CD4-positive, alpha-beta memory T cell (primary cell): ENCODE results near the gene HEXA. TPM values are rescaled to one million over a fixed set of nuclear protein-coding genes. Genes with fewer than 3 reads are reported as not detected.

ENCODE experiments used
- CTCF ChIA-PET: fragments of 350-600 bp; sonication (Branson Sonifier 250); formaldehyde crosslinking; loops from one replicate; lab custom pipeline; 2021; ENCODE audit warnings: inconsistent platforms; ENCODE audit not compliant: partially characterized antibody; lab: Charles Lee
- POLR2A ChIA-PET: fragments of 350-600 bp; sonication (Branson Sonifier 250); formaldehyde crosslinking; loops from one replicate; lab custom pipeline; 2021; ENCODE audit not compliant: partially characterized antibody; lab: Charles Lee
- DNase-seq, 5 donors: peaks; one replicate each; pipeline versions ENCODE4 v3.0.0 to v3.0.0-alpha.2; 2020 to 2022; ENCODE audit warnings: mixed read lengths in 1 of 5
- H3K27ac ChIP-seq: one replicate; pipeline ENCODE4 v1.7.0; 2013; ENCODE audit warnings: low read depth, low read length
- H3K27me3 ChIP-seq: 2 replicates; pipeline ENCODE4 v1.7.0; 2013; ENCODE audit warnings: mild to moderate bottlenecking, low read length, moderate library complexity; ENCODE audit not compliant: insufficient read depth
- H3K36me3 ChIP-seq: 2 replicates; pipeline ENCODE4 v1.7.0; 2013; ENCODE audit warnings: mild to moderate bottlenecking, low read length, moderate library complexity; ENCODE audit not compliant: insufficient read depth
- H3K4me1 ChIP-seq: 2 replicates; pipeline ENCODE4 v1.7.0; 2013; ENCODE audit warnings: mild to moderate bottlenecking, low read length, moderate library complexity; ENCODE audit not compliant: insufficient read depth
- H3K4me3 ChIP-seq, 2 donors: one replicate each; pipeline ENCODE4 v1.7.0; 2013; ENCODE audit warnings: low read length in 2 of 2, mild to moderate bottlenecking in 1 of 2
- H3K9me3 ChIP-seq, 2 donors: one replicate each; pipeline ENCODE4 v1.7.0; 2013; ENCODE audit warnings: low read length in 2 of 2, control low read depth in 1 of 2; ENCODE audit not compliant: control insufficient read depth in 1 of 2
- H3K27ac Mint-ChIP-seq, 7 donors: one replicate each; pipeline ENCODE4 v1.8.0; 2020 to 2021; ENCODE audit warnings: mixed read lengths in 7 of 7, mild to moderate bottlenecking in 6 of 7, inconsistent platforms in 3 of 7, moderate library complexity in 3 of 7
- H3K27me3 Mint-ChIP-seq, 2 donors: one replicate each; pipeline ENCODE4 v1.8.0; 2020 to 2021; ENCODE audit warnings: mixed read lengths in 2 of 2
- H3K36me3 Mint-ChIP-seq, 2 donors: one replicate each; pipeline ENCODE4 v1.8.0; 2020 to 2021; ENCODE audit warnings: mixed read lengths in 2 of 2, inconsistent platforms in 1 of 2, mild to moderate bottlenecking in 1 of 2
- H3K4me1 Mint-ChIP-seq, 4 donors: one replicate each; pipeline ENCODE4 v1.8.0; 2020 to 2021; ENCODE audit warnings: mixed read lengths in 4 of 4, mild to moderate bottlenecking in 1 of 4
- H3K4me3 Mint-ChIP-seq, 8 donors: one replicate each; pipeline ENCODE4 v1.8.0; 2020 to 2021; ENCODE audit warnings: mixed read lengths in 8 of 8, mild to moderate bottlenecking in 7 of 8, moderate library complexity in 6 of 8, inconsistent platforms in 3 of 8
- H3K9me3 Mint-ChIP-seq, 8 donors: one replicate each; pipeline ENCODE4 v1.8.0; 2020 to 2021; ENCODE audit warnings: mixed read lengths in 8 of 8, mild to moderate bottlenecking in 5 of 8, inconsistent platforms in 3 of 8, moderate library complexity in 1 of 8
- intact Hi-C: fragments of 100-400 bp; cut with micrococcal nuclease; formaldehyde crosslinking; loops from one replicate; pipeline ENCODE4 v1.15.1; 2023
- polyA plus RNA-seq, 2 donors: library from polyadenylated mRNA; unstranded; fragments of 300-500 nt; fragmentation: Illumina TruSeq; gene quantifications; one replicate each; pipeline ENCODE4 v1.2.3, GENCODE V29; 2021
- total RNA-seq, 2 experiments: library from RNA; stranded (reverse); gene quantifications; one replicate each; pipeline ENCODE4 v1.2.3, GENCODE V29; 2021

Gene HEXA
- total and polyA plus RNA-seq, 4 experiments from 2014 or later = 69.9 to 102 (median 84.5) TPM

DNA sequence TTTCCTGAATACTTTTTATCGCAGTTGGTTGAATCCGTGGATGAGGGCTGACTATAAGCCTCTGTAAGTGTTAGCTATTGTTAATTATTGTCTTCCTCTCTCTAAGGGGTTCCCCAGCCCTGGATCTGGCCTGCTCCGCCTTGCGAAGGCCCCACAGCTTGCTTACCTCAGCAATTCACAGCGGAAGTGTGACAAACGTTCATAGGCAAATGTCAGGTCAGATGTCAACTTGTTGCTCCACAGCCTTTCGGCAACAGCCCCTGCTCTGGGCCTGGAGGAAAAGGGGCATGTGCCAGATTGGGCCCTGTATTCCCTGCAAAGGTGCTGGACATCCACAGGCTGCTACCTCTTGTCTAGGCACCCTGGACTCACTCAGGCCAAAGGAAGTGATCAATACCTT, 30.5 kb downstream of the HEXA start:
- DNase-seq = no peak
- Histone ChIP-seq H3K4me1 (no peaks in the 10 kb centered on the region), H3K27me3 (no peaks in the 10 kb centered on the region), H3K36me3 (peaks cover 58% of the 10 kb centered on the region), H3K9me3 (no peaks in the 10 kb centered on the region), H3K4me3 (no peak overlapping the region), H3K27ac (no peak overlapping the region)
- H3K4me3 Mint-ChIP-seq = no peak overlapping the region
- intact Hi-C loops = loop anchor here (10.0 kb wide), 1 partner anchor 330 kb away; no protein-coding TSS in a partner anchor
- H3K4me1 Mint-ChIP-seq = no peaks in the 10 kb centered on the region
- H3K27ac Mint-ChIP-seq = no peak overlapping the region
- H3K9me3 Mint-ChIP-seq = no peaks in the 10 kb centered on the region
- no peaks in the 10 kb centered on the region for H3K27me3 Mint-ChIP-seq
- peaks cover 43 to 66% of the 10 kb centered on the region in 2 donors for H3K36me3 Mint-ChIP-seq
- CTCF ChIA-PET = no interaction called here
- POLR2A ChIA-PET = no interaction called here

DNA sequence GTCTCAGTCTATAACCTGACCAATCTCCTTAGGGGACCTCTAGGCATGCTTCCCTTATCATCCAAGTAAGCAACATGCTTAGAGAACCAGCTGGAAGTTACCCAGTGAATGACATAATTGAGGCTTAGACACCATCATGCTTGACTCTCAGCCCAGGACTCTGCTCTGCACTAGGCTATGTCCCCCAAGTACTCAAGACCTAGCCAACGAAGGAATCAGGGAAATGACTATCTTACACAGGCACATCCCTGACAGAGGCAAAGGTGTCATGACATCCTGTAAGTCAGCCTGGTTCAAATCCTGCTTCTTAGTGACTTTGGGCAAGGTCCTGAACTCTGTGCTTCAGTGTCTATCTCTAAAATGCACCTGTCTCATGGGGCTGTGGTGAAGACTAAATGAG, 31.2 kb downstream of the HEXA start:
- H3K36me3 ChIP-seq = peaks cover 54% of the 10 kb centered on the region
- H3K4me3 Mint-ChIP-seq = no peak overlapping the region
- H3K9me3 ChIP-seq = no peaks in the 10 kb centered on the region
- peak overlapping the region in 2 of 7 donors; percentile 24 to 28 for H3K27ac Mint-ChIP-seq
- no peaks in the 10 kb centered on the region for H3K27me3 Mint-ChIP-seq
- H3K9me3 Mint-ChIP-seq = no peaks in the 10 kb centered on the region
- no peak overlapping the region for H3K27ac ChIP-seq
- intact Hi-C loops = loop anchor here (5.0 to 10.0 kb wide), 2 partner anchors 330 to 738 kb away; no protein-coding TSS in a partner anchor
- H3K4me3 ChIP-seq = no peak overlapping the region
- peaks cover 44 to 67% of the 10 kb centered on the region in 2 donors for H3K36me3 Mint-ChIP-seq
- no peaks in the 10 kb centered on the region for H3K27me3 ChIP-seq
- ChIA-PET CTCF (no interaction called here), POLR2A (no interaction called here)
- no peaks in the 10 kb centered on the region for H3K4me1 ChIP-seq
- DNase-seq = no peak
- H3K4me1 Mint-ChIP-seq = no peaks in the 10 kb centered on the region

GRCh38 chr15:72342385-72342784, 33.4 kb downstream of the HEXA start:
- Histone ChIP-seq H3K27ac (no peak overlapping the region), H3K9me3 (no peaks in the 10 kb centered on the region), H3K36me3 (peaks cover 32% of the 10 kb centered on the region), H3K4me1 (no peaks in the 10 kb centered on the region), H3K27me3 (no peaks in the 10 kb centered on the region), H3K4me3 (no peak overlapping the region)
- no peak overlapping the region for H3K27ac Mint-ChIP-seq
- H3K36me3 Mint-ChIP-seq = peaks cover 43 to 62% of the 10 kb centered on the region in 2 donors
- H3K27me3 Mint-ChIP-seq = no peaks in the 10 kb centered on the region
- no peaks in the 10 kb centered on the region for H3K4me1 Mint-ChIP-seq
- ChIA-PET CTCF (no interaction called here), POLR2A (no interaction called here)
- DNase-seq = peak; percentile 20 to 51 (median 29)
- peaks cover 0 to 2% (median 0%) of the 10 kb centered on the region in 8 donors for H3K9me3 Mint-ChIP-seq
- H3K4me3 Mint-ChIP-seq = no peak overlapping the region
- intact Hi-C loops = loop anchor here (5.0 to 10.0 kb wide), 2 partner anchors 332 to 740 kb away; no protein-coding TSS in a partner anchor

DNA sequence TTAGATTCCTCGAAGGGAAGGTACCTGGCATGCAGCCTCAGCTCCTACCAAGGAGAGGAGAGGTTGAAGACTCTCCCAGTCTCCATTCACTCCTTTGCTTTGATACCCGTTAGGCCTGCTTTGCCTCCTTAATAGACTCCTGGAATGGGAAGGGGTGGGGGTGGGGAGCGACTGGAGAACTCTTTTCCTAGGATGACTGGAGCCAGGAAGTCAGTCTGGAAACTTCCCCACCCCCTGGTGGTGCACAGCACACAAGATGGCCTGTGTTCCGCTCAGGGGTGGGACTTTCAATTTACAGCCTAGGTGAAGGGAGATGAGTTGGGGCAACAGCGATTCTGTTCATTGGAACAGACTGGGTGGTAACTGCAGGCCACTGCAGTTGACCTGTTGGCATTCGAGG, 34.5 kb downstream of the HEXA start:
- ChIA-PET CTCF (interaction anchor here (0.7 kb wide), 1 partner anchor 330 kb away, joined by 3 read pairs; no protein-coding TSS in a partner anchor), POLR2A (no interaction called here)
- Mint-ChIP-seq H3K27me3 (no peaks in the 10 kb centered on the region), H3K36me3 (peaks cover 37 to 55% of the 10 kb centered on the region in 2 donors), H3K27ac (peak overlapping the region in 1 of 7 donors; percentile 48), H3K4me3 (no peak overlapping the region), H3K9me3 (peaks cover 0 to 2% (median 0%) of the 10 kb centered on the region in 8 donors), H3K4me1 (no peaks in the 10 kb centered on the region)
- Histone ChIP-seq H3K4me1 (no peaks in the 10 kb centered on the region), H3K27me3 (no peaks in the 10 kb centered on the region), H3K9me3 (no peaks in the 10 kb centered on the region), H3K36me3 (peaks cover 24% of the 10 kb centered on the region), H3K4me3 (no peak overlapping the region), H3K27ac (no peak overlapping the region)
- intact Hi-C loops = loop anchor here (5.0 to 10.0 kb wide), 2 partner anchors 333 to 741 kb away; no protein-coding TSS in a partner anchor
- DNase-seq = no peak

- Histone ChIP-seq H3K9me3 (no peaks in the 10 kb centered on the region), H3K4me1 (no peaks in the 10 kb centered on the region), H3K27ac (no peak overlapping the region), H3K36me3 (peaks cover 14% of the 10 kb centered on the region), H3K27me3 (no peaks in the 10 kb centered on the region), H3K4me3 (no peak overlapping the region)
- intact Hi-C loops = loop anchor here (5.0 to 10.0 kb wide), 2 partner anchors 334 to 742 kb away; no protein-coding TSS in a partner anchor
- H3K4me3 Mint-ChIP-seq = no peak overlapping the region
- no peaks in the 10 kb centered on the region for H3K27me3 Mint-ChIP-seq
- H3K36me3 Mint-ChIP-seq = peaks cover 31 to 47% of the 10 kb centered on the region in 2 donors
- CTCF ChIA-PET = interaction anchor here (1.4 kb wide), 1 partner anchor 193 kb away, joined by 4 read pairs; no protein-coding TSS in a partner anchor
- POLR2A ChIA-PET = no interaction called here
- peaks cover 0 to 2% (median 0%) of the 10 kb centered on the region in 8 donors for H3K9me3 Mint-ChIP-seq
- no peaks in the 10 kb centered on the region for H3K4me1 Mint-ChIP-seq
- no peak for DNase-seq
- peak overlapping the region in 1 of 7 donors; percentile 50 for H3K27ac Mint-ChIP-seq
Observed at GRCh38 chr15:72340366-72340765, 35.4 kb downstream of the HEXA start.

- Histone ChIP-seq H3K27ac (no peak overlapping the region), H3K9me3 (no peaks in the 10 kb centered on the region), H3K27me3 (no peaks in the 10 kb centered on the region), H3K4me3 (no peak overlapping the region), H3K4me1 (no peaks in the 10 kb centered on the region), H3K36me3 (peaks cover 8% of the 10 kb centered on the region)
- intact Hi-C loops = loop anchor here (5.0 to 10.0 kb wide), 2 partner anchors 335 to 743 kb away; no protein-coding TSS in a partner anchor
- CTCF ChIA-PET = interaction anchor here (1.4 kb wide), 1 partner anchor 193 kb away, joined by 4 read pairs; no protein-coding TSS in a partner anchor
- Mint-ChIP-seq H3K27me3 (no peaks in the 10 kb centered on the region), H3K4me1 (no peaks in the 10 kb centered on the region), H3K4me3 (no peak overlapping the region), H3K9me3 (peaks cover 0 to 5% (median 0%) of the 10 kb centered on the region in 8 donors), H3K36me3 (peaks cover 34 to 43% of the 10 kb centered on the region in 2 donors), H3K27ac (peak overlapping the region in 1 of 7 donors; percentile 50)
- DNase-seq = no peak
- POLR2A ChIA-PET = no interaction called here
Observed at GRCh38 chr15:72339777-72340177, 36.0 kb downstream of the HEXA start.

- H3K4me1 ChIP-seq = no peaks in the 10 kb centered on the region
- peak overlapping the region in 2 of 7 donors; percentile 20 to 70 for H3K27ac Mint-ChIP-seq
- intact Hi-C loops = no loop called here
- no peaks in the 10 kb centered on the region for H3K4me1 Mint-ChIP-seq
- H3K36me3 Mint-ChIP-seq = peaks cover 36 to 40% of the 10 kb centered on the region in 2 donors
- ChIA-PET CTCF (no interaction called here), POLR2A (no interaction called here)
- H3K36me3 ChIP-seq = no peaks in the 10 kb centered on the region
- no peaks in the 10 kb centered on the region for H3K9me3 ChIP-seq
- no peak for DNase-seq
- H3K4me3 Mint-ChIP-seq = no peak overlapping the region
- no peaks in the 10 kb centered on the region for H3K27me3 ChIP-seq
- H3K27me3 Mint-ChIP-seq = no peaks in the 10 kb centered on the region
- H3K27ac ChIP-seq = no peak overlapping the region
- H3K4me3 ChIP-seq = no peak overlapping the region
- peaks cover 0 to 9% (median 0%) of the 10 kb centered on the region in 8 donors for H3K9me3 Mint-ChIP-seq
Observed at GRCh38 chr15:72338617-72339321, 37.0 kb downstream of the HEXA start.
